GM21786 (cell line): ENCODE data around the gene MED10.

ENCODE experiments used
- ATAC-seq: cut with Tn5 transposase; IDR thresholded peaks from one replicate; pipeline ENCODE4 v1.9.1; 2021; ENCODE audit not compliant: unreplicated experiment

The MED10 gene

GRCh38 chr5:6399980-6400910, 21.9 kb upstream of the MED10 start:
- ATAC-seq, result no peak

GRCh38 chr5:6398570-6399230, 20.4 kb upstream of the MED10 start:
- no peak for ATAC-seq

GRCh38 chr5:6397536-6398269, 19.4 kb upstream of the MED10 start:
- ATAC-seq, result no peak

- ATAC-seq, result no peak
Measured at GRCh38 chr5:6396836-6397535, 18.6 kb upstream of the MED10 start.

- ATAC-seq, result no peak
Measured at GRCh38 chr5:6396043-6396442, 17.7 kb upstream of the MED10 start.

GRCh38 chr5:6395621-6396020, 17.3 kb upstream of the MED10 start:
- no peak for ATAC-seq

- ATAC-seq, result no peak
Measured at GRCh38 chr5:6395102-6395445, 16.7 kb upstream of the MED10 start.

GRCh38 chr5:6394429-6395101, 16.2 kb upstream of the MED10 start:
- ATAC-seq, result no peak

GRCh38 chr5:6393596-6394194, 15.3 kb upstream of the MED10 start:
- ATAC-seq, result no peak

GRCh38 chr5:6392561-6392960, 14.2 kb upstream of the MED10 start:
- ATAC-seq, result no peak

- no peak for ATAC-seq
Measured at GRCh38 chr5:6391151-6391550, 12.8 kb upstream of the MED10 start.

- ATAC-seq, result no peak
Measured at GRCh38 chr5:6389946-6390530, 11.7 kb upstream of the MED10 start.

GRCh38 chr5:6389397-6389796, 11.1 kb upstream of the MED10 start:
- ATAC-seq, result no peak

GRCh38 chr5:6387970-6388369, 9.6 kb upstream of the MED10 start:
- no peak for ATAC-seq

GRCh38 chr5:6386271-6386670, 7.9 kb upstream of the MED10 start:
- no peak for ATAC-seq

- no peak for ATAC-seq
Measured at GRCh38 chr5:6384856-6385255, 6.5 kb upstream of the MED10 start.

GRCh38 chr5:6383376-6383775, 5.0 kb upstream of the MED10 start:
- ATAC-seq, result no peak

GRCh38 chr5:6379246-6379645, 899 bp upstream of the MED10 start:
- ATAC-seq, result no peak

- ATAC-seq, result peak; percentile 23
Measured at GRCh38 chr5:6378766-6379103, 388 bp upstream of the MED10 start.

- ATAC-seq, result no peak
Measured at GRCh38 chr5:6377582-6377904, 804 bp downstream of the MED10 start.
